Hindlimb muscle (tissue), 1 donor: Measurements from ENCODE around the gene ELAPOR1. TPM values are rescaled to one million over a fixed set of nuclear protein-coding genes. Genes with fewer than 3 reads are reported as not detected.

ENCODE experiments used
- DNase-seq: peaks from one replicate; pipeline ENCODE4 v3.0.0-alpha.2; 2013
- polyA plus RNA-seq: library from polyadenylated mRNA; unstranded; fragments of 120-200 nt; gene quantifications from one replicate; pipeline ENCODE4 v1.2.1, GENCODE V29; 2013; ENCODE audit not compliant: insufficient read length

ELAPOR1 gene
- polyA plus RNA-seq, 1 donor, result 0.27 TPM

DNA sequence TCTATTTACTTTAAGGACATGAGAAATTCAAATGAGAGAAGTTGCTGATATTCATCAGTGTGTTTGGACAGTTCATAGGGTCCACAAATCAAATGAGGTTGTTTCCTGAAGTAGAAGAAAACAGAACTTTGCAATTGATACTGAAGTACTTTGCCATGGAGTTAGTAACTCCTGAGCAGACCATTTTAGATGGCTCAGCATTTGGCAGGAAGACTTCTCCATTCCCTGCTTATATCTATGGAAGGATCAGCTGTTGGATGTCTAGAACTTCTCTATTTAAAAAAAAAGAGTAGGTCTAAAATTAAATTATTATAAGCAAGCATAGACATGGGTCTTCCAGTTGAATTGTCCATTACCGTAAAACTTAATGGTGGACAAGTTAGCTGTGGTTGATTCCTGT, 18.3 kb upstream of the ELAPOR1 start:
- no peak for DNase-seq

DNA sequence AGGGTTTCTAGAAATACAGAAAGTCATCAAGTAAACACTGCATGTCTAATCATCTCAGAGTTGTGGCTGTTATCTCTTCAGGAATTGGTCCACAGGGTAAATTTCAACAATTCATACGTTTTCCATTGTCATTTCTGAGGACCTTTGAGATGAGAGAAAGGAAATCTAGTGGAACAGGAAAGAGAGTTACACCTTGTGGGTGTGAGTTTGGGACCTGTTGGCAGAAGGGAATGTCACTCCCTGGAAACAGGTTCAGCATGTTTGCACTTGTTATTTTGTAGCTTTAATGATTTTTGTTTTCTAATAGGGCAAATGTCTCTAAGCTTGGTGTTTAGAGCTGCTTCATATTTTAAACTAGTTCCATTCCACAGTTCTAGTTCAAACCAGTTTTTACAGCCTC, 17.8 kb upstream of the ELAPOR1 start:
- DNase-seq, result no peak

- DNase-seq, result peak; percentile 97
Observed at GRCh38 chr1:109099938-109100773, 13.8 kb upstream of the ELAPOR1 start.

DNA sequence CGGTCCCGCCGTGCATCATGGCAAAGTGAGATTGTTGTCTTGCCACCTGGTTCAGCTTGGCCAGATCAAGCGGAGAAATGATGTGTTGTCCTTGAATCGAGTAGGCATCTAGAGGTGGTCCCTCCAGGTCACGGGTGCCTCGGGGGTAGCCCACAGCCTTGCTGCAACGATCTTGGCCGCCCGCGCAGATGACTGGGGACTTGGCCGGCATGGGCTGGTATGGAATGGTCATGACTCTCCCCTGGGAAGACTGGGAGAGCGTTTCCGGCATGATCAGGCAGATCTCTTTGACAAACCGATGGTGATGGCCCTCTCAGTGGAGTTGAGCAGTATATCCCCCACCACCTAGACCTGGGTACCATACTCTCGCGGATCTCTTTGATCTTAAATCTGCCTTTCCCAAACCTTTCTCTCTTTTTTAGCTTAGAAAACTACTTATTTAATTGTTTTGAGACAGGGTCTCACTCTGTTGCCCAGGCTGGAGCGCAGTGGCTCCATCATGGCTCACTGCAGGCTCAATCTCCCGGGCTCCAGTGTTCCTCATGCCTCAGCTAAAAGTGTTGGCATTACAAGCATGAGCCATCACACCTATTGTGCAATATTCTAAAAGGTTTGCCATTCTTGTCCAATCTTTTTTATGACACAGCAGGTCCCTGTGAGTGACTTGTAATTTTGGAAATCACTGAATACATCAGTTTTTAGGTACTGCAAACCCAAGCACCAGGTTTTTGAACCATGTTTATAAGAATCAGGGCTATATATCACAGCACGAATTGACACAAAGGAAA, 9.4 kb upstream of the ELAPOR1 start:
- no peak for DNase-seq

DNA sequence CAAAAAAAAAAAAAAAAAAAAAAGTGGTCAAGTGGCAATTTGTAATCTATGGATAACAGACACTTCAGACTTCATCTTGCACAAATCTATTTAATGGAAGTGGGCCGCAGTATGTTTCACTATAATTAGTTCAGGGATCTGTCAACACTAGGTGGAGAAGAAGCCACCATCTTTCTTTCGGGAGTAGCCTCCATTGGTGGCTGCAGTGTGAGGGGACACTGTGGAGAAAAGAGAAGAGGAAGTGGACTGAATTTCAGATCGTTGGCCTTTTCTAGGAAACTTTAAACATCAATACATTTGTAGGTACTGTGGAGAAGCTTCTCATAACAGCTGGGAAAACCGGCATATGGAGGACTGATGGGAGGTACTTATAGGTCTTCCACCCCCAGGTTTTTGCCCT, 8.0 kb upstream of the ELAPOR1 start:
- no peak for DNase-seq

- DNase-seq, result no peak
Observed at GRCh38 chr1:109107785-109108184, 6.1 kb upstream of the ELAPOR1 start.

DNA sequence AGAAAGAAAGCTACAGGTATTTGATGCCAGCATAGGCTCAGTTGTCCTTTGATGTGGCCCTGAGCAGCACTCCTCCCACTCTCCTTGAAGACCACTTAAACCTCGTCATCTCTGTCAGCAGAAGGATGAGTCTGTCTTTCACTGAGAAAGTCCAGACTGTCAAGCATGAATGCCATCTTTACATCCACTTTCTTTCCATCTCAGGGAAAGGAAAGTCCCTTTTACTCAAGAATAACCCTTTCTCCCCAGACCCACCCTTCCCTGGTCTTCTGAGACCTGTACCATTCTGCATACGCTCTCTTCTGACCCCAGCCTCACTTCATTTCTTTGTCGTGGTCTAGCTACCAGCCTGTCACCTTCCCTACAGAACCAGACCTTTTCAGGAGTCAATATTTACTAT, 4.0 kb upstream of the ELAPOR1 start:
- DNase-seq, result no peak

DNA sequence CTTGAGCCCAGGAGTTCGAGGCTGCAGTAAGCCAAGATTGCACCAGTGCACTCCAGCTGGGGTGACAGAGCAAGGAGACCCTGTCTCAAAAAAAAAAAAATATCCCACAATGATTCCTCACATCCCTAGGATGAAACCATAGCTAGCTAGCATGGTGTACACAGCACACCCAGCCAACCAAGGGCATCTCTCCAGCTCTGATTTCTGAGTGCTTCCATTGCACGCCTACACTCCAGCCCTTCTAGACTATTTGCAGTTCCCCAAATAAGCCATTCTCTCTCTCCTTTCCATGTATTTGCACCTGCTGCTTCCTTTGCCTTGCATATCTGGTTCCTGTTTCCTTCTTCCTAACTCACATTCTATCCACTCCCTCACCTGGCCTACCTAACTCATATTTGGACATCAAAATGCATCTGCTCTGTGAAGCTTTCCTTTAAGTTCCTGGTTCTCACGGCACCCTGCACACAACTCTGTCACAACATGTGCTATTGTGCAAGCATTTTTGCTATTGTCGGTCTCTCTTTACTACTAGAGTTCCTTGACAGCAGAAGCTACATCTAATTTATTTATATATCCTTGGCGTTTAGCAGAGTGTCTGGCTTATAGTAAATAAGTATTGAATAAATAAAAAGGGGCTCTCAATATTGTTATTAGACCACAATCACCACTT, 2.4 kb upstream of the ELAPOR1 start:
- DNase-seq, result no peak

- DNase-seq, result no peak
Observed at GRCh38 chr1:109112056-109112651, 1.8 kb upstream of the ELAPOR1 start.

GRCh38 chr1:109112652-109113285, 1.1 kb upstream of the ELAPOR1 start:
- peak; percentile 81 for DNase-seq

DNA sequence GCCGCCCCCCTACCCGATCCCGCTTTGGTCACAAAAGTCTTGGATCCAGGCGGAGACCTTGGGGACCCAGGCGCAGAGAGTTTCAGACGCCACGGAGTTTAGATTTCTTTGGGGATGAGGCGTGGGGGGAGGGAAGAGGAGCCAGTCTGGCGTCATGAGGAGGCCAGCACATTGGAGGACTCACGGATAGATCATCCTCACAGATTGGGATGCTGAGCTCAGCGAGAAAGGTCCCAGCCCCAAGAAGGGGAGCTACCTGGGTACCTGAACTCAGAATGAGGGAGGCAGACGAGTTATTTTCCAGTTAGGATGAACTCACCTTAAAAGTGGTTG, 393 bp downstream of the ELAPOR1 start:
- DNase-seq, result no peak

DNA sequence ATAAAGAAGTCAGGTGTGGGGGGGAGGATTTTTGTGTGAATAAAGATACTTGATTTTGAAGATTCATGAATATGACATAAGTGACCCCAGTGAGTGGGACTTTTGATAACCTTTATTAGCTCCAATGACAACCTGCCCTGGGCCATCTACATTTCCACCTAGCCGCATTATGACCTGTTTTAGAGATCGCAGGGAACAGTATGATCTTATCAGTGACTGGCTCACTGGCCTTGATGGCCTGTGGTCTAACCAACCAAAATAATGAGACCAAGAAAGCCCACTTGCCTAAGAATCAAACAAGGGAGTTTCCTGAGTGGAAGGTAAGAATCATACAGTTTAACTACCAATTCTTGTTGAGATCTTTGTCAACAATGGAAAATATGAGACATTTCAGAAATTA, 1.8 kb downstream of the ELAPOR1 start:
- DNase-seq, result no peak

DNA sequence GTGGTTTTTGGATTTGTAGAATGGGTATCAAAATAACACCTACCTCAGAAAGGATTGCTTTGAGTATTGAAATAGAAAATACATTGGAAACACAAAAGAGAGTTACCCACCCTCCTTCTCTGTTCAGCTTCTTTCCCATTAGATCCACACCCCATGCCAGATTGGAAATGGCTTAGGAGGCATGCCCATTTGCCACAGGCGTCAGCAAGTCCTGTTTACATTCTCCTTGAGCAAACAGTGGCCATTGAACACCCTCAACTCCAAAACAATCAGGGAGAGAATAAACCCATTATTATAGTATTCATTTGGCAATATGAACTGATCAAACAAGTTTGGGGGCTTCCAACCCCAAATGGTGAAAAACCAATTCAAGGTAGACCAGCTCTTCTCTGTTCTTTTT, 2.4 kb downstream of the ELAPOR1 start:
- DNase-seq, result no peak

DNA sequence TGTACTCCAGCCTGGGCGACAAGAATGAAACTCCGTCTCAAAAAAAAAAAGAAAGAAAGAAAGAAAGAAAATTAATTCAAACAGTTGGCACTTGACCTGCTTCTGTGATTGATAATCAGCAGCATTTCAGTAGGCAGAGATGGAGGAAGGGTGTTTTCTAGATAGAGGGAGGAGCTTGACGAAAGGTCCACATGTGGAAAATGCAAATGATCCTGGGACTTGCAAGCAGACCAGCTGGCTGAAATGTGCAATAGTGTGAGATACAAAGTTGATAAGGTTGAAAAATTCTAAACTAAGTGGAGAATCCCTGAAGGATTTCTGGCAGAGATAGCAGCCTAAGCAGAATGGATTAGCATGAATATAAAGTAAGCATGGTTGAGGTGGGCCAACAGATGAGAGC, 4.2 kb downstream of the ELAPOR1 start:
- no peak for DNase-seq

- no peak for DNase-seq
Observed at GRCh38 chr1:109120356-109120755, 6.4 kb downstream of the ELAPOR1 start.

DNA sequence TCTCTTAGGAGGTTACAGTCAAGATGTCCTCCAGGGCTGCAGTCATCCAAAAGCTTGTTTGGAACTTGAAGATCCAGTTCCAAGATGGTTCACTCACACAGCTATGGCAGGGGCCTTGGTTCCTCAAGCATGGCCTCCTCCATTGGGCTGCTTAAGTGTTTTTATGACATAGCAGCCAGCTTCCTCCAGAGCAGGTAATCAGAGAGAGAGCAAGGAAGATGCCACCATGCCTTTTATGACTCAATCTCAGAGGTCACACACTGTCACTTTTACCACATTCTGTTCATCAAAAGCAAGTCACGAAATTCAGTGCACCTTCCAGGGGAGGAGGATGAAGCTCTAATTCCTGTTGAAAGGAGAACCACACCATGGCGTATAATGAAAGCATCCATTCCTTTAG, 17.1 kb downstream of the ELAPOR1 start:
- DNase-seq, result no peak

DNA sequence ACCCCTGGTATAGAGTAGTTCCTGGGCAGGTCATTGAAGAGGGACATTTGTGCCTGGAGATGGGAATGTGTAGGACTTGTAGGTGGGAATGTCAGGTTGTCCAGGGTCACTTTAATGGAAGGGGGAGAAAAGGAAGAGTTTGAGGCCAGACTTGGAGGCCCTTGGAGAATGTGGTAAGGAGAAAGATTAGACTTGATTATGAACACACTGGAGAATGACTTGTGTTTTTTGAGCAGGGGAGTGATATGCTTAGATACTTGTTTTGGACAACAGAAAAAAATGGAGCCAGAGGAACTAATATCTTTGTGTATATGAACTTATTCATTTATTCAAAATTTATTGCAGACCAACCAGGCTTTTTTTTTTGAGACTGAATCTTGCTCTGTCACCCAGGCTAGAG, 17.9 kb downstream of the ELAPOR1 start:
- no peak for DNase-seq

GRCh38 chr1:109133002-109133706, 19.2 kb downstream of the ELAPOR1 start:
- DNase-seq, result no peak

- no peak for DNase-seq
Observed at GRCh38 chr1:109133815-109134214, 19.9 kb downstream of the ELAPOR1 start.

DNA sequence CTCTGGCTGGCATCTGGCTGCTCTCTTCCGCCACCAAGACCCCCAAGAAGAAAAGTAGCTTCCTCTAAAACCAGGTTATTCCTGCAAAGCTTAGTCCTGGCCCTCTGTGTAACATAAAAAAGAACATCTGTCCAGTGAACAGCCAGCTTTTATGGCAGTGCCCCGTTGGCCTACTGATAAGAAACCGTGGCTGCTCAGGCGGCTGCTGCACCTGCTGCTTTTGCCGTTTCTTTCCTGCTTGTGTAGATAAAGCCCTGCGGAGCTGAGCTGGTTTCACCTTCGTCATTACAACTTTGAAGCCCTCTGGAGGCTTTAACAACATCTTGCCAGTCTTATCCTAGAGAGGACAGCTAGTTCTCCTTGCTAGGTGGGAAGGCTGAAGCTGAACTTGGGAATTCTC, 20.5 kb downstream of the ELAPOR1 start:
- no peak for DNase-seq

DNA sequence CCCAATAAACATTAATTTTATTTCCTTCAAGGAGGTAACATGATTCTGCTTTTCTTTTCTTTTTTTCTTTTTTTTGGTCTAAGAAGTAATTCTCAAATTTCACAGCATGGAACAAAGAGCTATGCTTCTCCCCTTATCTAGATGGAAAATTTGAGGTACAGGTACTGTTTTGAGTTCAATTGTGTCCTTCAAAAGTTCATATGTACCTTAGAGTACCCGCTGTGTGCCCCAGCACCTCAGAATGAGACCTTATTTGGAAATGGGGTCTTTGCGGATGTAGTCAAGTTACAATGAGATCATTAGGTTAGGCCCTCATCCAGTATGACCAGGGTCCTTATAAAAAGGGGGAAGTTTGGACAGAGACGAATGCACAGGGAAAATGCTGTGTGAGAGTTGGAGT, 22.0 kb downstream of the ELAPOR1 start:
- no peak for DNase-seq

- DNase-seq, result no peak
Observed at GRCh38 chr1:109136766-109137165, 22.9 kb downstream of the ELAPOR1 start.
